ENCODE data around the gene C16orf54. TPM values are rescaled to one million over a fixed set of nuclear protein-coding genes. Genes with fewer than 3 reads are reported as not detected.
"Not testable (repeated sequence)": the region's sequence is repeated elsewhere in the genome, so short reads cannot be mapped to it uniquely, and the experiment has no call there.

The C16orf54 gene
- total and polyA plus RNA-seq, 5 donors, result 0.23 to 1.1 (median 0.72) TPM

- 87% methylated on average over 3 of the region's 3 CpGs for WGBS
- Histone ChIP-seq H3K4me1 (ENCODE audit: control insufficient read depth, insufficient read depth, low read length) (no peaks in the 10 kb centered on the region), H3K4me3 (ENCODE audit: low read length) (no peak overlapping the region), H3K9me3 (ENCODE audit: control insufficient read depth, low read length) (no peaks in the 10 kb centered on the region), H3K27ac (ENCODE audit: low read length) (no peak overlapping the region), H3K27me3 (ENCODE audit: control insufficient read depth, insufficient read depth) (no peaks in the 10 kb centered on the region)
- ATAC-seq, result no peak
- intact Hi-C loops (cut with DNase I), result no loop called here
- DNase-seq, result no peak
These were observed 20.8 kb upstream of the C16orf54 start for GRCh38 chr16:29766571-29766970.

GRCh38 chr16:29765167-29766032 lies 19.6 kb upstream of the C16orf54 start:
- Histone ChIP-seq H3K9me3 (ENCODE audit: control insufficient read depth, low read length) (no peaks in the 10 kb centered on the region), H3K27ac (ENCODE audit: low read length) (no peak overlapping the region), H3K4me1 (ENCODE audit: control insufficient read depth, insufficient read depth, low read length) (no peaks in the 10 kb centered on the region), H3K4me3 (ENCODE audit: low read length) (no peak overlapping the region), H3K27me3 (ENCODE audit: control insufficient read depth, insufficient read depth) (no peaks in the 10 kb centered on the region)
- intact Hi-C loops (cut with DNase I), result no loop called here
- ATAC-seq, result peak in 1 of 2 donors; percentile 41
- DNase-seq, result no peak
- WGBS, result 75% methylated on average over 15 of the region's 15 CpGs

DNA sequence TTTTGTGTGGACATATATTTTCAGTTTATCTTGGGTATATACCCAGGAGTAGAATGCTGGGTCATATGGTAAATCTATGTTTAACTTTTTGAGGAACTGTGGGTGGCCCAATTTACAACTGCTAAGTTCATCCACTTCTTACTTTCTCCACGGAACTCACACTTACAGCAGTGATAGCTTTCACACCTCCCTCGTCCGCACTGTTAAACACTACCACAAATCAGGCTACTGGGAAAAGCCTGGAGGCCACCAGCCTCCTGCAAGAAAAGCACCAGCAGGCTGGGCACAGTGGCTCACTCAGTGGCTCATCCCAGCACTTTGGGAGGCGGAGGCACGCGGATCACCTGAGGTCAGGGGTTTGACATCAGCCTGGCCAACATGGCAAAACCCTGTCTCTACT lies 17.5 kb upstream of the C16orf54 start:
- no peak overlapping the region for H3K4me3 ChIP-seq (ENCODE audit: low read length)
- no peak for DNase-seq
- H3K27me3 ChIP-seq (ENCODE audit: control insufficient read depth, insufficient read depth), result no peaks in the 10 kb centered on the region
- 66% methylated on average over 6 of the region's 6 CpGs for WGBS
- no peaks in the 10 kb centered on the region for H3K4me1 ChIP-seq (ENCODE audit: control insufficient read depth, insufficient read depth, low read length)
- no peak for ATAC-seq
- no peaks in the 10 kb centered on the region for H3K9me3 ChIP-seq (ENCODE audit: control insufficient read depth, low read length)
- no peak overlapping the region for H3K27ac ChIP-seq (ENCODE audit: low read length)
- intact Hi-C loops (cut with DNase I), result no loop called here

DNA sequence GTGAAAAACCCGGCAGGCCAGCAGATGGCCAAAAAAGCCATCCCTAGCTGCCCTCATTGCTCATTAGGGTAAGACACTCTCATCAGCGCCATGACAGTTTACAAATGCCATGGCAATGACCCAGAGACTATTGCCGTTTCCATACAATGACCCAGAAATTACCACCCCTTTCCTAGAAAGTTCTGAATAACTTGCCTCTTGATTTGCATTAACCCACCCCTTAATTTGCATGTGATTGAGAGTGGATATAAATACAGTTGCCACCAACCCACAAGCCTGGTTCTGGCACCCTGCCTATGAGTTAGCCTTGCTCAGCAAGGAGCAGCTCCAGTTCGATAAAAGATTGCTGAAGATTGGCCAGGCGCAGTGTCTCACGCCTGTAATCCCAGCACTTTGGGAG lies 16.1 kb upstream of the C16orf54 start:
- no peak overlapping the region for H3K4me3 ChIP-seq (ENCODE audit: low read length)
- H3K4me1 ChIP-seq (ENCODE audit: control insufficient read depth, insufficient read depth, low read length), result no peaks in the 10 kb centered on the region
- H3K27me3 ChIP-seq (ENCODE audit: control insufficient read depth, insufficient read depth), result no peaks in the 10 kb centered on the region
- DNase-seq, result no peak
- intact Hi-C loops (cut with DNase I), result no loop called here
- H3K9me3 ChIP-seq (ENCODE audit: control insufficient read depth, low read length), result no peaks in the 10 kb centered on the region
- ATAC-seq, result no peak
- 71% methylated on average over 6 of the region's 6 CpGs for WGBS
- H3K27ac ChIP-seq (ENCODE audit: low read length), result no peak overlapping the region

GRCh38 chr16:29761280-29761651 lies 15.5 kb upstream of the C16orf54 start:
- intact Hi-C loops (cut with DNase I); H3K4me3 ChIP-seq (ENCODE audit: low read length): not testable (repeated sequence)
- 83% methylated on average over 8 of the region's 8 CpGs for WGBS

DNA sequence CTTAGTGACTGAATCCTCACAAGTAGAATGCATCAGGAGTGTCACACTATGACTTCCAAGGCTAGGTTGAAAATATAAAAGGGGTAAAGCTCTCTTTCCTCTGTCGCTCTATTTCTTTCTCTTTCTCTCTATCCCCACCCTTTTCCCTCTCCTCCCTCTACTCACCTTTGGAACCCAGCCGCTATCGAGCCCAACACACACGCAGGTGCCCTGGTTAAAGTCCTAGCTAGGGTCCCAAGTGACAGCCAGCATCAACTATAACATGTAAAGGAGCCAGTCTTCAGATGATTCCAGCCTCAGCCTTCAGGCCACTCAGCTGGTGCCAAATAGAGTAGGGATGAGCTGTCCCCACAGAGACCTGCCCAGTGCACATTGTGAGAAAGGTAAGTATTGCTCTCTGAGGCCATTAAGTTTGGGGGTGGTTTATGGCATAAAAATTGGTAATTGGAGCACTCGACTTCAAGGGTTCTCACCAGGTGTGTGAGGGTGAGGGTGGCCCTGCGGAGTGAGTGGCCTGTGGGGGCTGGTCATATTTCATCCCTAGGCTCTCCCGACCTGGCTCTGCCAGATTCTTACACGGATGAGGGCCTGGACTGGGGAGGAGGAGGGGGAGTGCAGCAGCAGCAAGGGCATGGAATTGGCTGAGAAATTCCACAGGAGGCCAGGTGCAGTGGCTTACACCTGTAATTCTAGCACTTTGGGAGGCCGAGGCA lies 14.9 kb upstream of the C16orf54 start:
- intact Hi-C loops (cut with DNase I), result no loop called here
- 73% methylated on average over 9 of the region's 9 CpGs for WGBS
- H3K27ac ChIP-seq (ENCODE audit: low read length), result no peak overlapping the region
- ATAC-seq, result no peak
- H3K4me3 ChIP-seq (ENCODE audit: low read length), result no peak overlapping the region
- H3K27me3 ChIP-seq (ENCODE audit: control insufficient read depth, insufficient read depth), result no peaks in the 10 kb centered on the region
- no peaks in the 10 kb centered on the region for H3K4me1 ChIP-seq (ENCODE audit: control insufficient read depth, insufficient read depth, low read length)
- no peak for DNase-seq
- no peaks in the 10 kb centered on the region for H3K9me3 ChIP-seq (ENCODE audit: control insufficient read depth, low read length)

More at GRCh38 chr16:29761280-29761651, 15.5 kb upstream of the C16orf54 start:
- DNase-seq; H3K4me1 ChIP-seq (ENCODE audit: control insufficient read depth, insufficient read depth, low read length); H3K27ac ChIP-seq (ENCODE audit: low read length); ATAC-seq; H3K27me3 ChIP-seq (ENCODE audit: control insufficient read depth, insufficient read depth); H3K9me3 ChIP-seq (ENCODE audit: control insufficient read depth, low read length): not testable (repeated sequence)

DNA sequence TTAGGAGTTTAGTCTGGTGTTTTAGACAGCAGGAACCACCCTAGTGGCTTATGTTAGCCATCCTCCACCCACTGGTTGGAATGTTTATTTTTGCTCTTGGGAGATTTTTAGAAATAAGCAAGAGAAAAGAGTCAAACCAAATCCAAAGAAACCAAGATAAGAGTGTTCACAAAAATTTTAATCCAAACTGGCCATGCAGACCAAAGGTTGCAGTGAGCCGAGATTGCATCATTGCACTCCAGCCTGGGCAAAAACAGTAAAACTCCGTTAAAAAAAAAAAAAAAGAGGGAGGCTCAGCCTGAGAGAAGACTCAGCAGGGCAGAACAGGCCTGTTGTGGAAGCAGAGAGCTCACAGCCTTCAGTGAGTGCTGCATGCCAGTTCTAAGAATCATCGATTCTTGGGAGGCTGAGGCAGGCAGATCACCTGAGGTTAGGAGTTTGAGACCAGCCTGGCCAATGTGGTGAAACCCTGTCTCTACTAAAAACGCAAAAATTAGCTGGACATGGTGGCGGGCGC lies 12.2 kb upstream of the C16orf54 start:
- ATAC-seq (peak; percentile 74 to 90), DNase-seq (peak; percentile 55 to 71 (median 63))
- Histone ChIP-seq H3K4me3 (ENCODE audit: low read length) (no peak overlapping the region), H3K27me3 (ENCODE audit: control insufficient read depth, insufficient read depth) (no peaks in the 10 kb centered on the region), H3K9me3 (ENCODE audit: control insufficient read depth, low read length) (no peaks in the 10 kb centered on the region), H3K4me1 (ENCODE audit: control insufficient read depth, insufficient read depth, low read length) (no peaks in the 10 kb centered on the region), H3K27ac (ENCODE audit: low read length) (no peak overlapping the region)
- WGBS, result 65% methylated on average over 6 of the region's 6 CpGs
- intact Hi-C loops (cut with DNase I), result no loop called here

DNA sequence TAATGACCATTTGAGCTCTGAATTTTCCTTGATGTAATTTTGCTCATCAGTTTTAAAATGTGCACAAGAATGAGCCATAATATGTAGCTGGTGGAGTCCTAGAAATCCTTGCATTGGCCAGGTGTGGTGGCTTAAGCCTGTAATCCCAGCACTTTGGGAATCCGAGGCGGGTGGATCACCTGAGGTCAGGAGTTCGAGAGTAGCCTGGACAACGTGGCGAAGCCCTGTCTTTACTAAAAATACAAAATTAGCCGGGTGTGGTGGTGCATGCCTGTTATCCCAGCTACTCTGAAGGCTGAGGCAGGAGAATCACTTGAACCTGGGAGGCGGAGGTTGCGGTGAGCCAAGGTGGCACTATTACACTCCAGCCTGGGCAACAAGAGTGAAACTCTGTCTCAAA lies 11.3 kb upstream of the C16orf54 start:
- DNase-seq, result peak in 1 of 3 donors; percentile 10
- H3K4me3 ChIP-seq (ENCODE audit: low read length); H3K27me3 ChIP-seq (ENCODE audit: control insufficient read depth, insufficient read depth); intact Hi-C loops (cut with DNase I); H3K27ac ChIP-seq (ENCODE audit: low read length); H3K9me3 ChIP-seq (ENCODE audit: control insufficient read depth, low read length); H3K4me1 ChIP-seq (ENCODE audit: control insufficient read depth, insufficient read depth, low read length); ATAC-seq: not testable (repeated sequence)
- 83% methylated on average over 8 of the region's 8 CpGs for WGBS

GRCh38 chr16:29756654-29757053 lies 10.9 kb upstream of the C16orf54 start:
- peak in 1 of 3 donors; percentile 4 for DNase-seq
- ATAC-seq, result no peak
- WGBS, result 70% methylated on average over 1 of the region's 1 CpG
- H3K4me3 ChIP-seq (ENCODE audit: low read length), result no peak overlapping the region
- intact Hi-C loops (cut with DNase I), result no loop called here
- no peaks in the 10 kb centered on the region for H3K9me3 ChIP-seq (ENCODE audit: control insufficient read depth, low read length)
- H3K27ac ChIP-seq (ENCODE audit: low read length), result no peak overlapping the region
- no peaks in the 10 kb centered on the region for H3K27me3 ChIP-seq (ENCODE audit: control insufficient read depth, insufficient read depth)
- H3K4me1 ChIP-seq (ENCODE audit: control insufficient read depth, insufficient read depth, low read length), result no peaks in the 10 kb centered on the region

- Histone ChIP-seq H3K4me1 (ENCODE audit: control insufficient read depth, insufficient read depth, low read length) (no peaks in the 10 kb centered on the region), H3K27ac (ENCODE audit: low read length) (no peak overlapping the region), H3K9me3 (ENCODE audit: control insufficient read depth, low read length) (no peaks in the 10 kb centered on the region), H3K27me3 (ENCODE audit: control insufficient read depth, insufficient read depth) (no peaks in the 10 kb centered on the region), H3K4me3 (ENCODE audit: low read length) (no peak overlapping the region)
- 64% methylated on average over 1 of the region's 1 CpG for WGBS
- intact Hi-C loops (cut with DNase I), result no loop called here
- DNase-seq (no peak), ATAC-seq (no peak)
These were observed 7.7 kb upstream of the C16orf54 start for GRCh38 chr16:29753516-29753915.

DNA sequence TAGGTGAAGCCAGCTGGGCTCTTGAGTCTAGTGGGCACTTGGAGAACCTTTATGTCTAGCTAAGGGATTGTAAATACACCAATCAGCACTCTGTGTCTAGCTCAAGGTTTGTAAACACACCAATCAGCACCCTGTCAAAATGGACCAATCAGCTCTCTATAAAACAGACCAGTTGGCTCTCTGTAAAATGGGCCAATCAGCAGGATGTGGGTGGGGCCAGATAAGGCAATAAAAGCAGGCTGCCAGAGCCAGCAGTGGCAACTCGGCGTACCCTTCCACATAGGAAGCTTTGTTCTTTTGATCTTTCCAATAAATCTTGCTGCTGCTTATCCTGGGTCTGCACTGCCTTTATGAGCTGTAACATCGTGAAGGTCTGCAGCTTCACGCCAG lies 3.0 kb upstream of the C16orf54 start:
- 79% methylated on average over 4 of the region's 4 CpGs for WGBS
- H3K4me3 ChIP-seq (ENCODE audit: low read length); H3K27me3 ChIP-seq (ENCODE audit: control insufficient read depth, insufficient read depth); H3K4me1 ChIP-seq (ENCODE audit: control insufficient read depth, insufficient read depth, low read length); ATAC-seq; intact Hi-C loops (cut with DNase I); H3K9me3 ChIP-seq (ENCODE audit: control insufficient read depth, low read length); H3K27ac ChIP-seq (ENCODE audit: low read length): not testable (repeated sequence)
- peak in 1 of 3 donors; percentile 7 for DNase-seq
